Fibroblast of lung (primary cell): ENCODE data around the gene MT1H. TPM values are rescaled to one million over a fixed set of nuclear protein-coding genes. Genes with fewer than 3 reads are reported as not detected.
A peak's percentile ranks its signal among the peaks of the same experiment; 100 is the strongest.

ENCODE experiments used
- DNase-seq, 2 donors: peaks; one replicate each; pipeline versions ENCODE4 v3.0.0 to v3.0.0-alpha.2; 2010; ENCODE audit warnings: low read depth in 2 of 2
- H2AFZ ChIP-seq: 2 replicates; pipeline ENCODE4 v1.5.1; 2012; ENCODE audit warnings: low read length, control low read depth, inconsistent platforms
- H3K27ac ChIP-seq: 2 replicates; pipeline ENCODE4 v1.5.1; 2011; ENCODE audit warnings: low read length, control low read depth; ENCODE audit not compliant: insufficient read depth
- H3K27me3 ChIP-seq: 2 replicates; pipeline ENCODE4 v1.5.1; 2011; ENCODE audit warnings: mild to moderate bottlenecking, low read length; ENCODE audit not compliant: control insufficient read depth, insufficient read depth
- H3K36me3 ChIP-seq: 2 replicates; pipeline ENCODE4 v1.5.1; 2011; ENCODE audit warnings: low read length; ENCODE audit not compliant: control insufficient read depth, insufficient read depth
- H3K4me1 ChIP-seq: 2 replicates; pipeline ENCODE4 v1.5.1; 2011; ENCODE audit warnings: low read length; ENCODE audit not compliant: control insufficient read depth, insufficient read depth; ENCODE audit errors: extremely low read depth
- H3K4me2 ChIP-seq: 2 replicates; pipeline ENCODE4 v1.5.1; 2011; ENCODE audit warnings: low read length, control low read depth; ENCODE audit not compliant: insufficient read depth; ENCODE audit errors: extremely low read depth
- H3K4me3 ChIP-seq, 4 experiments: fragments of 200-600 bp in 1 of 4; sonication (generic) in 1 of 4; replicated peaks in 1 of 4; 2 replicates each; pipeline ENCODE4 v1.5.1; 2011 to 2016; ENCODE audit warnings: low read length in 4 of 4, low read depth in 3 of 4, mild to moderate bottlenecking in 3 of 4, control low read depth in 2 of 4, inconsistent platforms in 1 of 4, mixed read lengths in 1 of 4; ENCODE audit not compliant: insufficient read depth in 1 of 4; ENCODE audit errors: control extremely low read depth in 1 of 4
- H3K79me2 ChIP-seq: 2 replicates; pipeline ENCODE4 v1.5.1; 2012; ENCODE audit warnings: mild to moderate bottlenecking, low read length, inconsistent platforms; ENCODE audit not compliant: control insufficient read depth, insufficient read depth
- H3K9ac ChIP-seq: 2 replicates; pipeline ENCODE4 v1.5.1; 2011; ENCODE audit warnings: mild to moderate bottlenecking, low read length, control low read depth; ENCODE audit not compliant: insufficient read depth
- H3K9me3 ChIP-seq: 2 replicates; pipeline ENCODE4 v1.5.1; 2012; ENCODE audit warnings: low read depth, low read length; ENCODE audit not compliant: control insufficient read depth, insufficient read depth
- H4K20me1 ChIP-seq: 2 replicates; pipeline ENCODE4 v1.5.1; 2011; ENCODE audit warnings: low read length; ENCODE audit not compliant: control insufficient read depth, insufficient read depth; ENCODE audit errors: extremely low read depth
- CTCF ChIP-seq, 2 donors: IDR thresholded peaks in 1 of 2; conservative IDR thresholded peaks in 1 of 2; 1 replicate in 1 of 2; 2 replicates in 1 of 2; pipeline ENCODE4 v1.5.1; 2011 to 2012; ENCODE audit warnings: low read length in 2 of 2, control low read depth in 1 of 2, inconsistent platforms in 1 of 2, low read depth in 1 of 2, mild to moderate bottlenecking in 1 of 2
- EZH2 ChIP-seq: IDR thresholded peaks from 2 replicates; pipeline ENCODE4 v1.5.1; 2012; ENCODE audit warnings: low read length, control low read depth, mild to moderate bottlenecking; ENCODE audit errors: missing control alignments
- polyA plus RNA-seq, 2 donors: library from polyadenylated mRNA; depleted of rRNA in 1 of 2; stranded (reverse) in 1 of 2; unstranded in 1 of 2; fragments of >200 nt; gene quantifications; 2 replicates each; pipeline ENCODE4 v1.2.1, GENCODE V29; 2011 to 2012; ENCODE audit warnings: missing spikeins in 1 of 2
- total RNA-seq: library from RNA; depleted of rRNA; stranded (reverse); fragments of >200 nt; gene quantifications from 2 replicates; pipeline ENCODE4 v1.2.1, GENCODE V29; 2014

The MT1H gene
- total and polyA plus RNA-seq, 2 donors (not counting 1 experiment from before 2014, with no cell fraction given): not detected

GRCh38 chr16:56667581-56668571, 1.7 kb upstream of the MT1H start, which contains the start of gene MT1G:
Gene MT1G (minus strand): TSS chr16:56668065. CDS start chr16:56667993, 72 bp downstream.
- H3K4me3 ChIP-seq: no peak within 1 kb of the TSS
- peaks cover 3% of the 10 kb centered on the region for H3K4me1 ChIP-seq
- H3K9ac ChIP-seq: no peak within 1 kb of the TSS

GRCh38 chr16:56669840-56670619, 416 bp downstream of the MT1H start:
- peaks cover 25% of the 10 kb centered on the region for H3K27me3 ChIP-seq
- peaks cover 7% of the 10 kb centered on the region for H3K4me1 ChIP-seq
- no peak overlapping the region for H3K4me2 ChIP-seq

More at GRCh38 chr16:56667581-56668571, 1.7 kb upstream of the MT1H start, which contains the start of gene MT1G:
- no peak for TF ChIP-seq CTCF (conservative IDR thresholded peaks at IDR 0.05 in 1 of 2, IDR thresholded peaks at IDR 0.05 in 1 of 2; ENCODE audit: low read depth in 1 of 2, low read length in 2 of 2)
- peak; percentile 21 for TF ChIP-seq EZH2
- no peaks in the 10 kb centered on the region for H3K9me3 ChIP-seq
- peaks cover 41% of the 10 kb centered on the region for H3K27me3 ChIP-seq
- no peak within 1 kb of the TSS for H2AFZ ChIP-seq
- H3K4me2 ChIP-seq: peak within 1 kb of the TSS; percentile 8
- DNase-seq: peak; percentile 15 to 16
- H3K27ac ChIP-seq: no peak within 1 kb of the TSS
- H3K36me3 ChIP-seq: no peaks in the 10 kb centered on the region
- no peaks in the 10 kb centered on the region for H4K20me1 ChIP-seq
- no peaks in the 10 kb centered on the region for H3K79me2 ChIP-seq

More at GRCh38 chr16:56669840-56670619, 416 bp downstream of the MT1H start:
- Histone ChIP-seq H3K27ac (no peak overlapping the region), H4K20me1 (no peaks in the 10 kb centered on the region), H2AFZ (no peak overlapping the region), H3K36me3 (no peaks in the 10 kb centered on the region), H3K79me2 (no peaks in the 10 kb centered on the region), H3K9ac (no peak overlapping the region), H3K9me3 (no peaks in the 10 kb centered on the region), H3K4me3 (no peak overlapping the region)
- no peak for DNase-seq
- TF ChIP-seq EZH2: no peak
- no peak for TF ChIP-seq CTCF (conservative IDR thresholded peaks at IDR 0.05 in 1 of 2, IDR thresholded peaks at IDR 0.05 in 1 of 2; ENCODE audit: low read depth in 1 of 2, low read length in 2 of 2)
